HCT116 (cell line): ENCODE measurements around the gene HRC. TPM values are rescaled to one million over a fixed set of nuclear protein-coding genes. Genes with fewer than 3 reads are reported as not detected.
"Not testable (repeated sequence)": the region's sequence is repeated elsewhere in the genome, so short reads cannot be mapped to it uniquely, and the experiment has no call there.

ENCODE experiments used
- ATAC-seq: fragments of 200-7000 bp; cut with Tn5 transposase; 2 replicates; pipeline ENCODE4 v1.9.1; 2020; ENCODE audit warnings: mild to moderate bottlenecking, moderate library complexity
- BruUV-seq: library from RNA; stranded (reverse); fragments of 400-500 nt; replicated peaks from 2 replicates; lab custom pipeline; 2021; lab: Mats Ljungman, UMichigan
- CTCF ChIA-PET: fragments of 300-600 bp; sonication (Branson Sonifier 250); formaldehyde crosslinking; loops from one replicate; lab custom pipeline; 2021; ENCODE audit warnings: antibody characterized with exemption; lab: Charles Lee
- POLR2A ChIA-PET: fragments of 300-600, 350-600 bp; sonication (Branson Sonifier 250); formaldehyde crosslinking; loops from one replicate; lab custom pipeline; 2021; ENCODE audit warnings: antibody characterized with exemption; lab: Charles Lee
- RAD21 ChIA-PET, 2 experiments: fragments of 300-600 bp; sonication (Branson Sonifier 250); formaldehyde crosslinking; loops; one replicate each; lab custom pipeline; 2023; ENCODE audit warnings: low total read pairs in 2 of 2; ENCODE audit not compliant: uncharacterized antibody in 2 of 2, unreplicated experiment in 2 of 2, low non-redundant PET in 1 of 2; lab: Charles Lee
- DNase-seq: peaks from one replicate; pipeline ENCODE4 v3.0.0-alpha.2; 2010; ENCODE audit warnings: low read depth, low spot score
- H2AFZ ChIP-seq: fragments of 200-600 bp; shearing (Covaris generic), sonication (generic); 2 replicates; pipeline ENCODE4 v1.6.1; 2017; ENCODE audit warnings: low read depth, mixed run types, mixed read lengths, antibody characterized with exemption, low read length; ENCODE audit not compliant: poor library complexity, severe bottlenecking
- H3K27ac ChIP-seq: 2 replicates; pipeline ENCODE4 v1.5.1; 2012; ENCODE audit warnings: low read depth, low read length
- H3K27me3 ChIP-seq: fragments of 200-600 bp; sonication (generic); 2 replicates; pipeline ENCODE4 v1.6.1; 2016; ENCODE audit warnings: mixed run types, low read length, mixed read lengths; ENCODE audit not compliant: insufficient read depth
- H3K36me3 ChIP-seq, 2 experiments: fragments of 200-500 bp in 1 of 2; fragments of 200-600 bp in 1 of 2; sonication (Bioruptor generic) in 1 of 2; sonication (generic) in 1 of 2; 2 replicates each; pipeline versions ENCODE4 v1.5.1 to v1.6.1; 2014 to 2016; ENCODE audit warnings: low read length in 2 of 2, inconsistent platforms in 1 of 2, mixed read lengths in 1 of 2, mixed run types in 1 of 2; ENCODE audit not compliant: insufficient read depth in 2 of 2, control insufficient read depth in 1 of 2
- H3K4me1 ChIP-seq, 2 experiments: fragments of 200-600 bp in 1 of 2; sonication (generic) in 1 of 2; 2 replicates each; pipeline versions ENCODE4 v1.5.1 to v1.6.1; 2012 to 2017; ENCODE audit warnings: low read length in 2 of 2, inconsistent platforms in 1 of 2, mild to moderate bottlenecking in 1 of 2, mixed read lengths in 1 of 2, mixed run types in 1 of 2, moderate library complexity in 1 of 2; ENCODE audit not compliant: insufficient read depth in 2 of 2, control insufficient read depth in 1 of 2
- H3K4me2 ChIP-seq: fragments of 200-600 bp; sonication (generic); 2 replicates; pipeline ENCODE4 v1.6.1; 2017; ENCODE audit warnings: mixed run types, low read length, mixed read lengths
- H3K4me3 ChIP-seq, 2 experiments: fragments of 200-600 bp in 1 of 2; sonication (generic) in 1 of 2; replicated peaks in 1 of 2; 2 replicates each; pipeline ENCODE4 v1.5.1; 2011 to 2016; ENCODE audit warnings: low read length in 2 of 2, control low read depth in 1 of 2, low read depth in 1 of 2, mild to moderate bottlenecking in 1 of 2, mixed read lengths in 1 of 2, mixed run types in 1 of 2
- H3K79me2 ChIP-seq: fragments of 200-600 bp; sonication (generic); 2 replicates; pipeline ENCODE4 v1.6.1; 2017; ENCODE audit warnings: mild to moderate bottlenecking, mixed run types, low read length, moderate library complexity, mixed read lengths; ENCODE audit not compliant: insufficient read depth
- H3K9ac ChIP-seq: fragments of 200-600 bp; sonication (generic); 2 replicates; pipeline ENCODE4 v1.6.1; 2016; ENCODE audit warnings: low read length, mixed read lengths
- H3K9me2 ChIP-seq: fragments of 200-600 bp; sonication (generic), shearing (Covaris generic); 2 replicates; pipeline ENCODE4 v1.6.1; 2017; ENCODE audit warnings: mixed run types, mild to moderate bottlenecking, moderate library complexity; ENCODE audit not compliant: insufficient read depth
- H3K9me3 ChIP-seq, 2 experiments: fragments of 200-500 bp in 1 of 2; fragments of 200-600 bp in 1 of 2; sonication (Bioruptor generic) in 1 of 2; sonication (generic) in 1 of 2; 2 replicates each; pipeline ENCODE4 v1.6.1; 2014 to 2017; ENCODE audit warnings: low read length in 2 of 2, mixed read lengths in 2 of 2, inconsistent platforms in 1 of 2, low read depth in 1 of 2, mild to moderate bottlenecking in 1 of 2, mixed run types in 1 of 2, moderate library complexity in 1 of 2; ENCODE audit not compliant: control insufficient read depth in 1 of 2, insufficient read depth in 1 of 2
- H4K20me1 ChIP-seq: fragments of 200-600 bp; sonication (generic), shearing (Covaris generic); 2 replicates; pipeline ENCODE4 v1.6.1; 2017; ENCODE audit warnings: mixed run types, mild to moderate bottlenecking, moderate library complexity; ENCODE audit not compliant: insufficient read depth
- CBX3 ChIP-seq: IDR thresholded peaks from 2 replicates; pipeline ENCODE4 v1.6.1; 2012; ENCODE audit warnings: low read depth
- CEBPB ChIP-seq: IDR thresholded peaks from 2 replicates; pipeline ENCODE4 v1.6.1; 2012; ENCODE audit warnings: low read depth
- EGR1 ChIP-seq: IDR thresholded peaks from 2 replicates; pipeline ENCODE4 v1.6.1; 2012; ENCODE audit warnings: low read depth
- ELF1 ChIP-seq: IDR thresholded peaks from 2 replicates; pipeline ENCODE4 v1.6.1; 2012; ENCODE audit warnings: low read depth, borderline replicate concordance
- EZH2 ChIP-seq: fragments of 200-600 bp; sonication (generic); IDR thresholded peaks from 2 replicates; pipeline ENCODE4 v1.6.1; 2017; ENCODE audit warnings: antibody characterized with exemption, mixed run types
- EZH2phosphoT487 ChIP-seq: fragments of 200-600 bp; IDR thresholded peaks from 2 replicates; pipeline ENCODE4 v1.6.1; 2018; ENCODE audit warnings: antibody characterized with exemption, borderline replicate concordance
- FOSL1 ChIP-seq: IDR thresholded peaks from 2 replicates; pipeline ENCODE4 v1.6.1; 2012; ENCODE audit warnings: low read depth
- JUND ChIP-seq: IDR thresholded peaks from 2 replicates; pipeline ENCODE4 v1.6.1; 2012
- POLR2A ChIP-seq: IDR thresholded peaks from 2 replicates; pipeline ENCODE4 v1.7.0; 2011; ENCODE audit warnings: borderline replicate concordance; ENCODE audit not compliant: insufficient read depth, insufficient read length; ENCODE audit errors: extremely low read depth
- POLR2AphosphoS5 ChIP-seq: IDR thresholded peaks from 2 replicates; pipeline ENCODE4 v1.6.1; 2011; ENCODE audit warnings: mild to moderate bottlenecking, low read depth, low read length, moderate library complexity
- SIN3A ChIP-seq: IDR thresholded peaks from 2 replicates; pipeline ENCODE4 v1.6.1; 2012; ENCODE audit warnings: low read depth
- ZFX ChIP-seq: fragments of 450-650 bp; IDR thresholded peaks from 2 replicates; pipeline ENCODE4 v1.6.1; 2017
- intact Hi-C: fragments of 100-400 bp; cut with micrococcal nuclease; formaldehyde crosslinking; loops from 2 replicates; pipeline ENCODE4 v1.10.0; 2022
- total RNA-seq: library from RNA; stranded (reverse); gene quantifications from one replicate; pipeline ENCODE4 v1.2.1, GENCODE V29; 2021; ENCODE audit not compliant: unreplicated experiment
- TF ChIP-seq, protein P1 (sequence below): IDR thresholded peaks from 2 replicates; pipeline ENCODE4 v1.6.1; 2011; ENCODE audit warnings: mild to moderate bottlenecking, low read length, moderate library complexity; ENCODE audit not compliant: insufficient replicate concordance; ENCODE audit errors: extremely low read depth
- TF ChIP-seq, protein P2 (sequence below): IDR thresholded peaks from 2 replicates; pipeline ENCODE4 v1.6.1; 2012
- TF ChIP-seq, protein P3 (sequence below): IDR thresholded peaks from 2 replicates; pipeline ENCODE4 v1.6.1; 2012; ENCODE audit warnings: low read depth

Gene HRC
- total RNA-seq, 1 experiment from 2014 or later = not detected

DNA sequence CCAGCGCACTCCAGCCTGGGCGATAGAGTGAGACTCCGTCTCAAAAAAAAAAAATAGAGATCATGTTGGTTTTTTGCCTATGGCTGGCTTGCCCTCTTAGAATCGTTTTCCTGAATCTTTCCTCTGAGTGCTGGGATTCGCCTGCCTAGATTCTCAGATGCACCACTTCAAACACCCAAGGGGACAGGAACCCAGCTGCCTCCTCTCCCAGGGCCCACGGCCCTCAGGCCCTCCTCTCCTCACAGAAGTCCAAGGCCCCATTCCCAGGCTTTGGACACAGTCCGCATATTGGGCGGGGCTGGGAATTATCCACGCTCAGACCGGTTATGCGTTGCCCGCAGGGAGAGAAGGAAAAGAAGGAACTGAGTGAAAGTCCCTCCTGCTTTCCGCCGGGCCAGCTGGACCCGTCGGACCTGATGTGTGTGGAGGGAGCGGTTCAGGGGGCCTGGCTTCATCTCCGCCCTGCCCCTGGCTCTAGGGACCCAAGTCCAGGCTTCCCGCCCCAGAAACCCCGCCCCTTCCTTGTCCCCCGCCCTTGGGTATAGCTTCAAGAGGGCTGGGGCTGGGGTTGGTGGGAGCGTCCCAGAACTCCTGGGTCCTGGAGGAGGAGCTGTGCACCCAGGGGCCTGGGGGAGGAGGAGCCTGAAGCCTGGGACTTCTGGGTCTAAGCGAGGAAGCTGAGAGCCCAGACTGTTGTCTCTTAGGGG lies 30.0 kb downstream of the HRC start:
- no TSS peak for BruUV-seq
- intact Hi-C loops = no loop called here
- POLR2A ChIA-PET = interaction anchor here (1.1 kb wide), 1 partner anchor 20 kb away, joined by 7 read pairs; no protein-coding TSS in a partner anchor

DNA sequence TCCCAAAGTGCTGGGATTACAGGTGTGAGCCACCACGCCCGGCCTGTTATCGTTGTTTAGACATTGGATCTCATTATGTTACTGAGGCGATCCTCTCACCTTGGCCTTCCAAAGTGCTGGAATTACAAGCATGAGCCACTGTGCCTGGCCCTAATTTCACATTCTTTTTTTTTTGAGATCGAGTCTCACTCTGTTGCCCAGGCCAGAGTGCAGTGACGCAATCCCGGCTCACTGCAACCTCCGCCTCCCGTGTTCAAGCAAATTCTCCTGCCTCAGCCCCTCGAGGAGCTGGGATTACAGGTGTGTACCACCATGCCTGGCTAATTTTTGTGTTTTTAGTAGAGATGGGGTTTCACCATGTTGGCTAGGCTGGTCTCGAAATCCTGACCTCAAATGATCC lies 31.9 kb downstream of the HRC start:
- CTCF ChIA-PET, BruUV-seq, POLR2A ChIA-PET: not testable (repeated sequence)

More for the DNA sequence above, 30.0 kb downstream of the HRC start:
- ChIA-PET CTCF (no interaction called here), RAD21 (no interaction called here)
- Histone ChIP-seq H3K79me2 (no peaks in the 10 kb centered on the region), H3K9me3 (no peaks in the 10 kb centered on the region), H3K9ac (no peak overlapping the region), H3K27ac (no peak overlapping the region), H3K4me3 (no peak overlapping the region), H3K36me3 (peaks cover 0 to under 1% of the 10 kb centered on the region in 2 experiments; a peak in 1 of 4 replicates), H3K9me2 (no peaks in the 10 kb centered on the region), H3K4me2 (no peak overlapping the region), H4K20me1 (no peaks in the 10 kb centered on the region), H3K4me1 (peaks cover 14 to 24% of the 10 kb centered on the region in 2 experiments), H2AFZ (no peak overlapping the region), H3K27me3 (no peaks in the 10 kb centered on the region)
- DNase-seq (no peak), ATAC-seq (no peak)
- TF ChIP-seq SIN3A = no peak
- TF ChIP-seq POLR2AphosphoS5 = no peak
- TF ChIP-seq ELF1 = no peak
- no peak for TF ChIP-seq EGR1
- TF ChIP-seq, protein P1, sequence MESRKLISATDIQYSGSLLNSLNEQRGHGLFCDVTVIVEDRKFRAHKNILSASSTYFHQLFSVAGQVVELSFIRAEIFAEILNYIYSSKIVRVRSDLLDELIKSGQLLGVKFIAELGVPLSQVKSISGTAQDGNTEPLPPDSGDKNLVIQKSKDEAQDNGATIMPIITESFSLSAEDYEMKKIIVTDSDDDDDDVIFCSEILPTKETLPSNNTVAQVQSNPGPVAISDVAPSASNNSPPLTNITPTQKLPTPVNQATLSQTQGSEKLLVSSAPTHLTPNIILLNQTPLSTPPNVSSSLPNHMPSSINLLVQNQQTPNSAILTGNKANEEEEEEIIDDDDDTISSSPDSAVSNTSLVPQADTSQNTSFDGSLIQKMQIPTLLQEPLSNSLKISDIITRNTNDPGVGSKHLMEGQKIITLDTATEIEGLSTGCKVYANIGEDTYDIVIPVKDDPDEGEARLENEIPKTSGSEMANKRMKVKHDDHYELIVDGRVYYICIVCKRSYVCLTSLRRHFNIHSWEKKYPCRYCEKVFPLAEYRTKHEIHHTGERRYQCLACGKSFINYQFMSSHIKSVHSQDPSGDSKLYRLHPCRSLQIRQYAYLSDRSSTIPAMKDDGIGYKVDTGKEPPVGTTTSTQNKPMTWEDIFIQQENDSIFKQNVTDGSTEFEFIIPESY = no peak
- TF ChIP-seq, protein P2, sequence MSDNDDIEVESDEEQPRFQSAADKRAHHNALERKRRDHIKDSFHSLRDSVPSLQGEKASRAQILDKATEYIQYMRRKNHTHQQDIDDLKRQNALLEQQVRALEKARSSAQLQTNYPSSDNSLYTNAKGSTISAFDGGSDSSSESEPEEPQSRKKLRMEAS = no peak
- no peak for TF ChIP-seq POLR2A
- TF ChIP-seq JUND = no peak
- TF ChIP-seq EZH2 = no peak
- no peak for TF ChIP-seq FOSL1
- no peak for TF ChIP-seq CBX3
- no peak for TF ChIP-seq ZFX
- no peak for TF ChIP-seq CEBPB
- TF ChIP-seq, protein P3, sequence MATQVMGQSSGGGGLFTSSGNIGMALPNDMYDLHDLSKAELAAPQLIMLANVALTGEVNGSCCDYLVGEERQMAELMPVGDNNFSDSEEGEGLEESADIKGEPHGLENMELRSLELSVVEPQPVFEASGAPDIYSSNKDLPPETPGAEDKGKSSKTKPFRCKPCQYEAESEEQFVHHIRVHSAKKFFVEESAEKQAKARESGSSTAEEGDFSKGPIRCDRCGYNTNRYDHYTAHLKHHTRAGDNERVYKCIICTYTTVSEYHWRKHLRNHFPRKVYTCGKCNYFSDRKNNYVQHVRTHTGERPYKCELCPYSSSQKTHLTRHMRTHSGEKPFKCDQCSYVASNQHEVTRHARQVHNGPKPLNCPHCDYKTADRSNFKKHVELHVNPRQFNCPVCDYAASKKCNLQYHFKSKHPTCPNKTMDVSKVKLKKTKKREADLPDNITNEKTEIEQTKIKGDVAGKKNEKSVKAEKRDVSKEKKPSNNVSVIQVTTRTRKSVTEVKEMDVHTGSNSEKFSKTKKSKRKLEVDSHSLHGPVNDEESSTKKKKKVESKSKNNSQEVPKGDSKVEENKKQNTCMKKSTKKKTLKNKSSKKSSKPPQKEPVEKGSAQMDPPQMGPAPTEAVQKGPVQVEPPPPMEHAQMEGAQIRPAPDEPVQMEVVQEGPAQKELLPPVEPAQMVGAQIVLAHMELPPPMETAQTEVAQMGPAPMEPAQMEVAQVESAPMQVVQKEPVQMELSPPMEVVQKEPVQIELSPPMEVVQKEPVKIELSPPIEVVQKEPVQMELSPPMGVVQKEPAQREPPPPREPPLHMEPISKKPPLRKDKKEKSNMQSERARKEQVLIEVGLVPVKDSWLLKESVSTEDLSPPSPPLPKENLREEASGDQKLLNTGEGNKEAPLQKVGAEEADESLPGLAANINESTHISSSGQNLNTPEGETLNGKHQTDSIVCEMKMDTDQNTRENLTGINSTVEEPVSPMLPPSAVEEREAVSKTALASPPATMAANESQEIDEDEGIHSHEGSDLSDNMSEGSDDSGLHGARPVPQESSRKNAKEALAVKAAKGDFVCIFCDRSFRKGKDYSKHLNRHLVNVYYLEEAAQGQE = no peak
- no peak for TF ChIP-seq EZH2phosphoT487

More for the DNA sequence above, 31.9 kb downstream of the HRC start:
- DNase-seq, H3K9me3 ChIP-seq, H2AFZ ChIP-seq, ATAC-seq, H3K27ac ChIP-seq, H3K4me2 ChIP-seq, H3K9ac ChIP-seq, intact Hi-C loops, H3K27me3 ChIP-seq, H3K79me2 ChIP-seq, RAD21 ChIA-PET, H4K20me1 ChIP-seq, H3K4me3 ChIP-seq, H3K9me2 ChIP-seq, H3K36me3 ChIP-seq: not testable (repeated sequence)
- peaks cover 9 to 24% of the 10 kb centered on the region in 2 experiments for H3K4me1 ChIP-seq
